ENCODE results near the gene SBNO2.

Gene SBNO2

GRCh38 chr19:1076951-1077350 is 97.1 kb downstream of the SBNO2 start:
- peak overlapping the region; percentile 22 to 75 for H3K27ac ChIP-seq (ENCODE audit: low read depth in 2 of 2, low read length in 2 of 2)
- no peaks in the 10 kb centered on the region for H3K9me3 ChIP-seq (ENCODE audit: control insufficient read depth in 2 of 2, low read length in 2 of 2)
- H3K36me3 ChIP-seq (ENCODE audit: control insufficient read depth in 2 of 2, insufficient read depth in 2 of 2, low read length in 2 of 2): peaks cover 5 to 7% of the 10 kb centered on the region in 2 donors
- peaks cover 0 to 6% of the 10 kb centered on the region in 2 donors for H3K27me3 ChIP-seq (ENCODE audit: control insufficient read depth in 2 of 2, insufficient read depth in 2 of 2, low read length in 2 of 2)
- H3K4me1 ChIP-seq (ENCODE audit: control insufficient read depth in 2 of 2, insufficient read depth in 2 of 2, low read length in 2 of 2): peaks cover 23 to 34% of the 10 kb centered on the region in 2 donors
- H3K4me3 ChIP-seq (ENCODE audit: low read length in 2 of 2): peak overlapping the region; percentile 49 to 52
- no peak overlapping the region for H3K9ac ChIP-seq (ENCODE audit: low read depth in 1 of 2, low read length in 2 of 2)

GRCh38 chr19:1076046-1076386 is 98.1 kb downstream of the SBNO2 start:
- Histone ChIP-seq H3K36me3 (ENCODE audit: control insufficient read depth in 2 of 2, insufficient read depth in 2 of 2, low read length in 2 of 2) (peaks cover 5% of the 10 kb centered on the region in 2 donors), H3K27me3 (ENCODE audit: control insufficient read depth in 2 of 2, insufficient read depth in 2 of 2, low read length in 2 of 2) (peaks cover 0 to 9% of the 10 kb centered on the region in 2 donors), H3K27ac (ENCODE audit: low read depth in 2 of 2, low read length in 2 of 2) (peak overlapping the region; percentile 1 to 56), H3K9me3 (ENCODE audit: control insufficient read depth in 2 of 2, low read length in 2 of 2) (no peaks in the 10 kb centered on the region), H3K9ac (ENCODE audit: low read depth in 1 of 2, low read length in 2 of 2) (no peak overlapping the region), H3K4me1 (ENCODE audit: control insufficient read depth in 2 of 2, insufficient read depth in 2 of 2, low read length in 2 of 2) (peaks cover 18 to 29% of the 10 kb centered on the region in 2 donors), H3K4me3 (ENCODE audit: low read length in 2 of 2) (no peak overlapping the region)

- Histone ChIP-seq H3K4me3 (ENCODE audit: low read length in 2 of 2) (peak overlapping the region; percentile 46 to 61), H3K9me3 (ENCODE audit: control insufficient read depth in 2 of 2, low read length in 2 of 2) (no peaks in the 10 kb centered on the region), H3K9ac (ENCODE audit: low read depth in 1 of 2, low read length in 2 of 2) (peak overlapping the region; percentile 14 to 33), H3K36me3 (ENCODE audit: control insufficient read depth in 2 of 2, insufficient read depth in 2 of 2, low read length in 2 of 2) (peaks cover 0 to 3% of the 10 kb centered on the region in 2 donors), H3K27ac (ENCODE audit: low read depth in 2 of 2, low read length in 2 of 2) (peak overlapping the region in 1 of 2 donors; percentile 56), H3K4me1 (ENCODE audit: control insufficient read depth in 2 of 2, insufficient read depth in 2 of 2, low read length in 2 of 2) (peaks cover 18 to 29% of the 10 kb centered on the region in 2 donors), H3K27me3 (ENCODE audit: control insufficient read depth in 2 of 2, insufficient read depth in 2 of 2, low read length in 2 of 2) (peaks cover 0 to 18% of the 10 kb centered on the region in 2 donors)
These were observed 99.4 kb downstream of the SBNO2 start for GRCh38 chr19:1074544-1075283.

- peaks cover 0 to 3% of the 10 kb centered on the region in 2 donors for H3K36me3 ChIP-seq (ENCODE audit: control insufficient read depth in 2 of 2, insufficient read depth in 2 of 2, low read length in 2 of 2)
- H3K9me3 ChIP-seq (ENCODE audit: control insufficient read depth in 2 of 2, low read length in 2 of 2): no peaks in the 10 kb centered on the region
- H3K27me3 ChIP-seq (ENCODE audit: control insufficient read depth in 2 of 2, insufficient read depth in 2 of 2, low read length in 2 of 2): peaks cover under 1 to 24% of the 10 kb centered on the region in 2 donors
- H3K27ac ChIP-seq (ENCODE audit: low read depth in 2 of 2, low read length in 2 of 2): peak overlapping the region in 1 of 2 donors; percentile 32
- peaks cover 22 to 35% of the 10 kb centered on the region in 2 donors for H3K4me1 ChIP-seq (ENCODE audit: control insufficient read depth in 2 of 2, insufficient read depth in 2 of 2, low read length in 2 of 2)
- H3K9ac ChIP-seq (ENCODE audit: low read depth in 1 of 2, low read length in 2 of 2): peak overlapping the region in 1 of 2 donors; percentile 26
- H3K4me3 ChIP-seq (ENCODE audit: low read length in 2 of 2): no peak overlapping the region
These were observed 100.0 kb downstream of the SBNO2 start for GRCh38 chr19:1073956-1074517.

GRCh38 chr19:1073063-1073955 is 100.8 kb downstream of the SBNO2 start:
- Histone ChIP-seq H3K27me3 (ENCODE audit: control insufficient read depth in 2 of 2, insufficient read depth in 2 of 2, low read length in 2 of 2) (peaks cover 3 to 29% of the 10 kb centered on the region in 2 donors), H3K4me1 (ENCODE audit: control insufficient read depth in 2 of 2, insufficient read depth in 2 of 2, low read length in 2 of 2) (peaks cover 25 to 41% of the 10 kb centered on the region in 2 donors), H3K9me3 (ENCODE audit: control insufficient read depth in 2 of 2, low read length in 2 of 2) (no peaks in the 10 kb centered on the region), H3K9ac (ENCODE audit: low read depth in 1 of 2, low read length in 2 of 2) (no peak overlapping the region), H3K4me3 (ENCODE audit: low read length in 2 of 2) (no peak overlapping the region), H3K36me3 (ENCODE audit: control insufficient read depth in 2 of 2, insufficient read depth in 2 of 2, low read length in 2 of 2) (peaks cover 0 to 3% of the 10 kb centered on the region in 2 donors), H3K27ac (ENCODE audit: low read depth in 2 of 2, low read length in 2 of 2) (no peak overlapping the region)

- Histone ChIP-seq H3K4me3 (ENCODE audit: low read length in 2 of 2) (no peak overlapping the region), H3K27ac (ENCODE audit: low read depth in 2 of 2, low read length in 2 of 2) (no peak overlapping the region), H3K9me3 (ENCODE audit: control insufficient read depth in 2 of 2, low read length in 2 of 2) (no peaks in the 10 kb centered on the region), H3K27me3 (ENCODE audit: control insufficient read depth in 2 of 2, insufficient read depth in 2 of 2, low read length in 2 of 2) (peaks cover 5 to 30% of the 10 kb centered on the region in 2 donors), H3K9ac (ENCODE audit: low read depth in 1 of 2, low read length in 2 of 2) (no peak overlapping the region), H3K36me3 (ENCODE audit: control insufficient read depth in 2 of 2, insufficient read depth in 2 of 2, low read length in 2 of 2) (peaks cover 0 to 3% of the 10 kb centered on the region in 2 donors), H3K4me1 (ENCODE audit: control insufficient read depth in 2 of 2, insufficient read depth in 2 of 2, low read length in 2 of 2) (peaks cover 21 to 38% of the 10 kb centered on the region in 2 donors)
These were observed 101.6 kb downstream of the SBNO2 start for GRCh38 chr19:1072371-1073015.

- peaks cover 5 to 41% of the 10 kb centered on the region in 2 donors for H3K27me3 ChIP-seq (ENCODE audit: control insufficient read depth in 2 of 2, insufficient read depth in 2 of 2, low read length in 2 of 2)
These were observed 102.9 kb downstream of the SBNO2 start for GRCh38 chr19:1070931-1071791.

GRCh38 chr19:1070576-1070930 is 103.5 kb downstream of the SBNO2 start:
- H3K9me3 ChIP-seq (ENCODE audit: control insufficient read depth in 2 of 2, low read length in 2 of 2): no peaks in the 10 kb centered on the region
- H3K4me1 ChIP-seq (ENCODE audit: control insufficient read depth in 2 of 2, insufficient read depth in 2 of 2, low read length in 2 of 2): peaks cover 25 to 38% of the 10 kb centered on the region in 2 donors
- H3K4me3 ChIP-seq (ENCODE audit: low read length in 2 of 2): no peak overlapping the region
- no peaks in the 10 kb centered on the region for H3K36me3 ChIP-seq (ENCODE audit: control insufficient read depth in 2 of 2, insufficient read depth in 2 of 2, low read length in 2 of 2)
- H3K9ac ChIP-seq (ENCODE audit: low read depth in 1 of 2, low read length in 2 of 2): no peak overlapping the region
- peaks cover 5 to 41% of the 10 kb centered on the region in 2 donors for H3K27me3 ChIP-seq (ENCODE audit: control insufficient read depth in 2 of 2, insufficient read depth in 2 of 2, low read length in 2 of 2)
- no peak overlapping the region for H3K27ac ChIP-seq (ENCODE audit: low read depth in 2 of 2, low read length in 2 of 2)

More at GRCh38 chr19:1070931-1071791, 102.9 kb downstream of the SBNO2 start:
- H3K4me1 ChIP-seq (ENCODE audit: control insufficient read depth in 2 of 2, insufficient read depth in 2 of 2, low read length in 2 of 2): peaks cover 25 to 38% of the 10 kb centered on the region in 2 donors
- H3K27ac ChIP-seq (ENCODE audit: low read depth in 2 of 2, low read length in 2 of 2): no peak overlapping the region
- H3K9me3 ChIP-seq (ENCODE audit: control insufficient read depth in 2 of 2, low read length in 2 of 2): no peaks in the 10 kb centered on the region
- no peak overlapping the region for H3K9ac ChIP-seq (ENCODE audit: low read depth in 1 of 2, low read length in 2 of 2)
- H3K36me3 ChIP-seq (ENCODE audit: control insufficient read depth in 2 of 2, insufficient read depth in 2 of 2, low read length in 2 of 2): peaks cover 0 to 3% of the 10 kb centered on the region in 2 donors
- H3K4me3 ChIP-seq (ENCODE audit: low read length in 2 of 2): no peak overlapping the region

Data from mucosa of rectum (tissue), 2 donors.